Lung (tissue), 12 donors: ENCODE results near the gene EIF5A. TPM values are rescaled to one million over a fixed set of nuclear protein-coding genes. Genes with fewer than 3 reads are reported as not detected.

Experiments used
- ATAC-seq: fragments of 200-7000 bp; cut with Tn5 transposase; one replicate; pipeline ENCODE4 v1.9.1; 2020; ENCODE audit warnings: moderate number of reproducible peaks; ENCODE audit not compliant: insufficient read depth, low FRiP score
- DNase-seq, 3 donors: peaks; one replicate each; pipeline ENCODE4 v3.0.0-alpha.2; 2013 to 2017
- H3K27ac ChIP-seq, 2 donors: one replicate each; pipeline ENCODE4 v1.5.1; 2013; ENCODE audit warnings: mild to moderate bottlenecking in 2 of 2, moderate library complexity in 2 of 2, control low read depth in 1 of 2, inconsistent platforms in 1 of 2, low read depth in 1 of 2, low read length in 1 of 2
- H3K27me3 ChIP-seq, 3 donors: one replicate each; pipeline ENCODE4 v1.5.1; 2013; ENCODE audit warnings: low read length in 2 of 3; ENCODE audit not compliant: control insufficient read depth in 3 of 3, insufficient read depth in 3 of 3
- H3K36me3 ChIP-seq, 4 donors: one replicate each; pipeline ENCODE4 v1.5.1; 2013; ENCODE audit warnings: low read length in 4 of 4, mild to moderate bottlenecking in 1 of 4, moderate library complexity in 1 of 4; ENCODE audit not compliant: control insufficient read depth in 4 of 4, insufficient read depth in 4 of 4
- H3K4me1 ChIP-seq, 5 donors: one replicate each; pipeline ENCODE4 v1.5.1; 2013; ENCODE audit warnings: low read length in 5 of 5, mild to moderate bottlenecking in 2 of 5, moderate library complexity in 1 of 5; ENCODE audit not compliant: control insufficient read depth in 5 of 5, insufficient read depth in 5 of 5
- H3K4me3 ChIP-seq: one replicate; pipeline ENCODE4 v1.5.1; 2013; ENCODE audit warnings: mild to moderate bottlenecking, control low read depth, moderate library complexity
- H3K9ac ChIP-seq, 2 donors: one replicate each; pipeline ENCODE4 v1.5.1; 2013; ENCODE audit warnings: low read length in 2 of 2, control low read depth in 1 of 2; ENCODE audit not compliant: insufficient read depth in 1 of 2
- H3K9me3 ChIP-seq, 4 donors: one replicate each; pipeline ENCODE4 v1.5.1; 2013; ENCODE audit warnings: low read length in 3 of 4, mild to moderate bottlenecking in 1 of 4, moderate library complexity in 1 of 4; ENCODE audit not compliant: control insufficient read depth in 4 of 4, insufficient read depth in 3 of 4
- WGBS, 2 donors: extraction: QIAGEN DNeasy Blood & Tissue Kit; methylation state at CpG; one replicate each; pipeline ENCODE4 v1.1.7; 2013; 5-methylcytosine and 5-hydroxymethylcytosine counted together
- polyA plus RNA-seq, 2 donors: library from polyadenylated mRNA; stranded (reverse); fragments of 200-250 nt; gene quantifications; one replicate each; pipeline ENCODE4 v1.2.1, GENCODE V29; 2013
- total RNA-seq, 2 donors: library from RNA; depleted of rRNA in 1 of 2; stranded (reverse); fragments of >200 nt in 1 of 2; gene quantifications; one replicate each; pipeline ENCODE4 v1.2.1, GENCODE V29; 2014 to 2021
- TF ChIP-seq, protein P1 (sequence below): IDR thresholded peaks from 2 replicates; pipeline ENCODE4 v1.5.1; 2012; ENCODE audit warnings: mild to moderate bottlenecking; ENCODE audit errors: control extremely low read depth, extremely low read depth
- donor health status: control.
- donor health status: control.
- donor health status: Bipolar disorder and iron deficiency.
- donor health status: healthy.
- donor health status: DM: yes; HTN: yes; CAD: no.

Gene EIF5A
- total and polyA plus RNA-seq, 4 donors, result 104 to 607 (median 556) TPM

DNA sequence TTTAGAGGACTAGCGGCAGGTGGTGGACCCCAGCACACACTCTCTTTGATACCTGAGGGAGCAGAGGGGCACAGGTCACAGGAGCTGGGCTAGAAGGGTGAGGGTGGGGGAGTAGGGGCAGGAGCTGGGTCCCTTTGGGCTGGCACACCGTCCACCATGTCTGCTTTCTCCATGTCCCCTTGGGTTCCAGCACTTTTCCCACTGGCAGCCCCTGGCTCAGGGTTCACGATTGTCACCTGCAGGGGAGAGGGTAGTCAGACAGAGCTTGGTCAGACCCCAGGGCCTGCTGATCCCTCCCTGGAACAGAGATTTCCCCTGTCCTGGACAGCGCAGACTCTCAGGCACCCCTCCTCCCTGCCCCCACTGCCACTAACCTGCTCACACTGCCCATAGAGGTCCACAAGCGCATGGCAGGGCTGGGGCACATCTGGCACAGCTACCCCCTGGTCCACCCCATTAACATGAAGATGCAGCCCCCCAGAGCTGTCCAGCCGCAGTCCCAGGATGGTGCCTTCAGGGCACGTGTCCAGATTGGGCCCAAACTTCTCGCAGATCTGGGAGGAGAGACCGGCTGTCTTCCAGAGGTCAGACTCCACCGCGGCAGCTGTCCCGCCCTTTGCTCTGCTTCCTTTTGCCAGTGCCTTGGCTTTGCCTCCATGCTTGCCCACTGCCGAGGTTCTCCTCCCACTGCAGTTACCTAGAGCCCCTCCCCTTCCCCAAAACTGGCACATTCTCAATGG, 10.9 kb downstream of the EIF5A start:
- Histone ChIP-seq H3K4me1 (peaks cover 4 to 15% (median 6%) of the 10 kb centered on the region in 5 donors), H3K27me3 (no peaks in the 10 kb centered on the region), H3K4me3 (no peak overlapping the region), H3K9me3 (no peaks in the 10 kb centered on the region), H3K9ac (no peak overlapping the region), H3K36me3 (peaks cover 12 to 59% (median 37%) of the 10 kb centered on the region in 4 donors), H3K27ac (no peak overlapping the region)
- WGBS, 2 donors, result 94 to 98% methylated on average over 13 of the region's 13 CpGs
- ATAC-seq (no peak), DNase-seq (no peak)
- TF ChIP-seq, protein P1, sequence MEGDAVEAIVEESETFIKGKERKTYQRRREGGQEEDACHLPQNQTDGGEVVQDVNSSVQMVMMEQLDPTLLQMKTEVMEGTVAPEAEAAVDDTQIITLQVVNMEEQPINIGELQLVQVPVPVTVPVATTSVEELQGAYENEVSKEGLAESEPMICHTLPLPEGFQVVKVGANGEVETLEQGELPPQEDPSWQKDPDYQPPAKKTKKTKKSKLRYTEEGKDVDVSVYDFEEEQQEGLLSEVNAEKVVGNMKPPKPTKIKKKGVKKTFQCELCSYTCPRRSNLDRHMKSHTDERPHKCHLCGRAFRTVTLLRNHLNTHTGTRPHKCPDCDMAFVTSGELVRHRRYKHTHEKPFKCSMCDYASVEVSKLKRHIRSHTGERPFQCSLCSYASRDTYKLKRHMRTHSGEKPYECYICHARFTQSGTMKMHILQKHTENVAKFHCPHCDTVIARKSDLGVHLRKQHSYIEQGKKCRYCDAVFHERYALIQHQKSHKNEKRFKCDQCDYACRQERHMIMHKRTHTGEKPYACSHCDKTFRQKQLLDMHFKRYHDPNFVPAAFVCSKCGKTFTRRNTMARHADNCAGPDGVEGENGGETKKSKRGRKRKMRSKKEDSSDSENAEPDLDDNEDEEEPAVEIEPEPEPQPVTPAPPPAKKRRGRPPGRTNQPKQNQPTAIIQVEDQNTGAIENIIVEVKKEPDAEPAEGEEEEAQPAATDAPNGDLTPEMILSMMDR, result no peak

DNA sequence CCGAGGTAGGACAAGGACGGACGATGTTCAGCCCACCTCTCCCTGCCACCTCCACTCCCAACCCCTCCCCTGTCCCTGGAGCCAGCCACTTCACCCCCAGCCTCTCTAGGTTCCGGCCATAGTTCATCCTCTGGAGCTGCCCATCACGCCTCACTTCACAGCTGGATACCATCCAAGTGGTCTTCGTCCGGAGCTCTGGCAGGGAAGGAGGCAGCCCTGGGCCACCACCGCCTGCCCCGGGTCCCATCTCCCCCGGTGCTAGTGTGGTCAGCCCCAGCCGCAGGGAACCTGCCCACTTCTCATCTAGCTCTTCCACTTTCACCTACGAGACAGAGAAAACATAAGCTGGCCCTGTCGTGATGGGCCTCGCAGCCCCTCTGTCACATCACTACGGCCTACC, 14.0 kb downstream of the EIF5A start:
- 93 to 98% methylated on average over 15 of the region's 15 CpGs for WGBS, 2 donors
- ATAC-seq (no peak), DNase-seq (no peak)
- H3K36me3 ChIP-seq, result peaks cover 12 to 73% (median 35%) of the 10 kb centered on the region in 4 donors
- no peak overlapping the region for H3K9ac ChIP-seq
- H3K4me1 ChIP-seq, result no peaks in the 10 kb centered on the region
- no peak overlapping the region for H3K27ac ChIP-seq
- H3K9me3 ChIP-seq, result no peaks in the 10 kb centered on the region
- TF ChIP-seq, protein P1, result no peak
- no peak overlapping the region for H3K4me3 ChIP-seq
- no peaks in the 10 kb centered on the region for H3K27me3 ChIP-seq

DNA sequence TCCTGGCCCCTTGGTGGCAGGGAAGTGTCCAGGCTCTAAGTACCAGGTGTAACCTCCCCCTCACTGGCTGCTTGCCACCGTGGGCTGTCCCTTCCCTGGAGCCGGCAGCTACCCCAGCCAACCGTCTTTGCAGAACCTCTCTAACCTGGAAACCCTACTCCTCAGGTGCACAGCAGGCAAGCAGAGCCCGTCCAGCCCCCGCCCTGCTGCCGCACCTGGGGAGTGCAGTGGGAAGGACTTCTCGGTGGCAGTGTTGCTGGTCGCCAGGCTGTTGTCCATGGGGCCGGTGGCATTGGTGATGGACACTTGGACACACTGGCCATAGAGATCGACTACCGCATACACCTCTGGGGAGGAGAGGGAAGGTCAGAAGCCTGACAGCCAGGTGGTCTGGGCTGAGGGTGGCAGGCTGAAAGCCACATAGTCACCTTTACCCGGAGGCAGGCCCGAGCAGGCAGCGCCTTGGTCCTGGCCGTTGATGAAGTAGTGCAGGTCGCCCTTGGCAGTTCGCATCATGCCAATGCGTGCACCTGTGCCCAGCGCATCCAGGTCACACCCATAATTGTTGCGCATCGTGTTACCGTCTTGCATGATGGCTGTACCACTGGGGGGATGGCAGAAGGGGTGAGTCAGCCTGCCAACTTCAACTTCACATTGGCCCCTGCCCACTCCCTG, 15.2 kb downstream of the EIF5A start:
- 94 to 96% methylated on average over 22 of the region's 22 CpGs for WGBS, 2 donors
- TF ChIP-seq, protein P1, result no peak
- no peak for DNase-seq

More for the DNA sequence above, 15.2 kb downstream of the EIF5A start:
- Histone ChIP-seq H3K9me3 (no peaks in the 10 kb centered on the region), H3K27ac (no peak overlapping the region), H3K9ac (no peak overlapping the region), H3K4me1 (peaks cover 0 to 2% (median 0%) of the 10 kb centered on the region in 5 donors), H3K27me3 (no peaks in the 10 kb centered on the region), H3K4me3 (no peak overlapping the region), H3K36me3 (peaks cover 12 to 68% (median 31%) of the 10 kb centered on the region in 4 donors)
- ATAC-seq, result no peak
